ENCODE results near the gene SLC6A9. TPM values are rescaled to one million over a fixed set of nuclear protein-coding genes. Genes with fewer than 3 reads are reported as not detected.

Gene SLC6A9
- total RNA-seq, 1 experiment from 2014 or later, result 30.1 TPM

DNA sequence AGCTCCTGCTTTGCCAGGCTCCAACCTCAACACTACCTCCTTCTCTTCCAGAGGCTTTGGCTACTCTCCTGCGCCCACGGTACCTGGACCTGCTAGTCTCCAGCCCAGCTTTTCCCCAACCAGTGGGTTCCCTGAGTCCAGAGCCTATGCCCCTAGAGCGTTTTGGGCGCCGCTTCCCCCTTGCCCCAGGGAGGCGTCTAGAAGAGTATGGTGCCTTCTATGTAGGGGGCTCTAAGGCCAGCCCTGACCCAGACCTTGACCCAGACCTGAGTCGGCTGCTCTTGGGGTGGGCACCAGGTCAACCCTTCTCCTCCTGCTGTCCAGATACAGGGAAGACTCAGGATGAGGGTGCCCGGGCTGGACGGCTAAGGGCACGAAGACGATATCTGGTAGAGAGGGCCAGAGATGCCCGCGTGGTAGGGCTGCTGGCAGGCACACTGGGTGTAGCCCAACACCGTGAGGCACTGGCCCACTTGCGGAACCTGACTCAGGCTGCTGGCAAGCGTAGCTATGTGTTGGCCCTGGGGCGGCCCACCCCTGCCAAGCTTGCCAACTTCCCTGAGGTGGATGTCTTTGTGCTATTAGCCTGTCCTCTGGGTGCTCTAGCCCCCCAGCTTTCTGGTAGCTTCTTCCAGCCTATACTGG is 59.8 kb downstream of the SLC6A9 start:
- H3K4me2 ChIP-seq (ENCODE audit: insufficient read depth, insufficient read length, low read length), result no peak overlapping the region
- no peaks in the 10 kb centered on the region for H3K9me3 Mint-ChIP-seq
- H4K91ac ChIP-seq (ENCODE audit: insufficient read length, low read depth, low read length), result no peak overlapping the region
- H2BK20ac ChIP-seq (ENCODE audit: low read depth, low read length, poor library complexity, severe bottlenecking), result no peak overlapping the region
- H2BK5ac ChIP-seq (ENCODE audit: insufficient read length, low read length), result no peak overlapping the region
- peaks cover 13 to 34% (median 20%) of the 10 kb centered on the region in 3 experiments; a peak in 6 of 7 replicates for H3K36me3 Mint-ChIP-seq (ENCODE audit: insufficient read depth in 1 of 3, low read depth in 3 of 3)
- no CpG with 5 or more reads among the region's 17 CpGs for WGBS (ENCODE audit: extremely low coverage, insufficient read length, low lambda C conversion rate)
- H3K4me1 Mint-ChIP-seq, result peaks cover 22 to 27% of the 10 kb centered on the region in 2 experiments
- peak overlapping the region; percentile 98 to 100 for H3K4me3 Mint-ChIP-seq
- no peaks in the 10 kb centered on the region for H3K27me3 ChIP-seq (ENCODE audit: insufficient read depth, low read length)
- DNase-seq, result no peak
- H3K23ac ChIP-seq (ENCODE audit: insufficient read length, low read depth, low read length), result no peak overlapping the region
- peaks cover 3% of the 10 kb centered on the region; the same call in 1 of the 2 replicates for H3K79me2 ChIP-seq (ENCODE audit: insufficient read depth, low read length)
- no peak overlapping the region for H2BK15ac ChIP-seq (ENCODE audit: low read depth, low read length)
- H3K27ac ChIP-seq (ENCODE audit: insufficient read length, low read depth, low read length), result no peak overlapping the region
- H2AFZ ChIP-seq (ENCODE audit: low read length), result no peak overlapping the region
- peaks cover 9% of the 10 kb centered on the region for H3K79me1 ChIP-seq (ENCODE audit: insufficient read depth, low read depth, low read length, poor library complexity, severe bottlenecking)
- no peak overlapping the region for H2BK120ac ChIP-seq (ENCODE audit: low read depth, low read length, poor library complexity, severe bottlenecking)
- no peak overlapping the region for H3T11ph ChIP-seq (ENCODE audit: low read length)
- H3K27ac Mint-ChIP-seq, result no peak overlapping the region
- H3K9ac ChIP-seq (ENCODE audit: extremely low read depth, insufficient read length, low read length), result no peak overlapping the region
- H3K56ac ChIP-seq (ENCODE audit: insufficient read length, low read depth, low read length), result no peak overlapping the region
- peaks cover 18% of the 10 kb centered on the region for H3K23me2 ChIP-seq (ENCODE audit: insufficient read length, low read depth, low read length, poor library complexity, severe bottlenecking)
- TF ChIP-seq, protein P1, sequence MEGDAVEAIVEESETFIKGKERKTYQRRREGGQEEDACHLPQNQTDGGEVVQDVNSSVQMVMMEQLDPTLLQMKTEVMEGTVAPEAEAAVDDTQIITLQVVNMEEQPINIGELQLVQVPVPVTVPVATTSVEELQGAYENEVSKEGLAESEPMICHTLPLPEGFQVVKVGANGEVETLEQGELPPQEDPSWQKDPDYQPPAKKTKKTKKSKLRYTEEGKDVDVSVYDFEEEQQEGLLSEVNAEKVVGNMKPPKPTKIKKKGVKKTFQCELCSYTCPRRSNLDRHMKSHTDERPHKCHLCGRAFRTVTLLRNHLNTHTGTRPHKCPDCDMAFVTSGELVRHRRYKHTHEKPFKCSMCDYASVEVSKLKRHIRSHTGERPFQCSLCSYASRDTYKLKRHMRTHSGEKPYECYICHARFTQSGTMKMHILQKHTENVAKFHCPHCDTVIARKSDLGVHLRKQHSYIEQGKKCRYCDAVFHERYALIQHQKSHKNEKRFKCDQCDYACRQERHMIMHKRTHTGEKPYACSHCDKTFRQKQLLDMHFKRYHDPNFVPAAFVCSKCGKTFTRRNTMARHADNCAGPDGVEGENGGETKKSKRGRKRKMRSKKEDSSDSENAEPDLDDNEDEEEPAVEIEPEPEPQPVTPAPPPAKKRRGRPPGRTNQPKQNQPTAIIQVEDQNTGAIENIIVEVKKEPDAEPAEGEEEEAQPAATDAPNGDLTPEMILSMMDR (conservative IDR thresholded peaks at IDR 0.05), result no peak
- peaks cover 5% of the 10 kb centered on the region; the same call in 1 of the 2 replicates for H3K4me1 ChIP-seq (ENCODE audit: insufficient read depth, low read length)
- H4K8ac ChIP-seq (replicated peaks; ENCODE audit: insufficient read length, low read depth, low read length), result no peak overlapping the region
- no peak overlapping the region for H2AK5ac ChIP-seq (ENCODE audit: insufficient read length, low read length)
- H2BK12ac ChIP-seq (ENCODE audit: insufficient read length, low read depth, low read length), result no peak overlapping the region
- no peak overlapping the region for H4K5ac ChIP-seq (ENCODE audit: insufficient read length, low read depth, low read length)
- peaks cover 1% of the 10 kb centered on the region for H3K27me3 Mint-ChIP-seq (ENCODE audit: low read depth)
- H3K18ac ChIP-seq (ENCODE audit: insufficient read length, low read depth, low read length), result no peak overlapping the region
- no peak overlapping the region for H3K14ac ChIP-seq (ENCODE audit: insufficient read depth, low read length)
- no peaks in the 10 kb centered on the region for H3K9me3 ChIP-seq (ENCODE audit: control insufficient read depth, low read depth, low read length)
- no peak overlapping the region for H3K4ac ChIP-seq (ENCODE audit: low read depth, low read length)
- H4K20me1 ChIP-seq (ENCODE audit: control insufficient read depth, insufficient read depth, insufficient read length), result no peaks in the 10 kb centered on the region

Data from H9 (cell line).